Stimulated activated CD4-positive, alpha-beta T cell treated with anti-CD3 and anti-CD28 coated beads, Interleukin-12 subunit alpha, Interleukin-12 subunit beta, amount 100 ng/mL, for 24 hours (primary cell): ENCODE measurements around the gene FSD1.
"Not testable (repeated sequence)": the region's sequence is repeated elsewhere in the genome, so short reads cannot be mapped to it uniquely, and the experiment has no call there.

ENCODE experiments used
- DNase-seq, 2 experiments: peaks; one replicate each; pipeline ENCODE4 v3.0.0-alpha.2; 2020; ENCODE audit warnings: low read depth in 2 of 2

The FSD1 gene

GRCh38 chr19:4343370-4344307, 39.2 kb downstream of the FSD1 start, which contains the start of gene MPND:
TSS of gene MPND (plus strand) at chr19:4343562. CDS start at chr19:4343594, 32 bp downstream.
- DNase-seq: peak; percentile 86 to 95

GRCh38 chr19:4345342-4346019, 41.1 kb downstream of the FSD1 start:
- DNase-seq: no peak

- no peak for DNase-seq
These were observed 41.6 kb downstream of the FSD1 start for GRCh38 chr19:4346020-4346383.

GRCh38 chr19:4347521-4347920, 43.1 kb downstream of the FSD1 start:
- no peak for DNase-seq

- DNase-seq: not testable (repeated sequence)
These were observed 44.8 kb downstream of the FSD1 start for GRCh38 chr19:4349225-4349624.

- DNase-seq: no peak
These were observed 45.7 kb downstream of the FSD1 start for GRCh38 chr19:4350111-4350510.

- DNase-seq: no peak
These were observed 46.3 kb downstream of the FSD1 start for GRCh38 chr19:4350726-4351125.

- DNase-seq: peak in 1 of 2 experiments; percentile 31
These were observed 48.3 kb downstream of the FSD1 start for GRCh38 chr19:4352701-4353121.

GRCh38 chr19:4354282-4354681, 49.9 kb downstream of the FSD1 start:
- DNase-seq: no peak

- DNase-seq: no peak
These were observed 50.5 kb downstream of the FSD1 start for GRCh38 chr19:4354897-4355296.

- DNase-seq: no peak
These were observed 52.8 kb downstream of the FSD1 start for GRCh38 chr19:4357095-4357797.

GRCh38 chr19:4357921-4358326, 53.5 kb downstream of the FSD1 start:
- no peak for DNase-seq

GRCh38 chr19:4358709-4359626, 54.6 kb downstream of the FSD1 start:
- no peak for DNase-seq

- DNase-seq: no peak
These were observed 55.2 kb downstream of the FSD1 start for GRCh38 chr19:4359627-4360000.

- DNase-seq: no peak
These were observed 55.7 kb downstream of the FSD1 start for GRCh38 chr19:4360081-4360569.

- DNase-seq: no peak
These were observed 56.3 kb downstream of the FSD1 start for GRCh38 chr19:4360641-4361151.

- DNase-seq: no peak
These were observed 57.0 kb downstream of the FSD1 start for GRCh38 chr19:4361152-4362046.

GRCh38 chr19:4362101-4362828, 57.9 kb downstream of the FSD1 start:
- no peak for DNase-seq
